Activated naive CD4-positive, alpha-beta T cell treated with anti-CD3 and anti-CD28 coated beads, Interleukin-2, amount 50 U/mL, for 16 hours (primary cell): Measurements from ENCODE around the gene GTPBP1.

Experiments used
- DNase-seq: peaks from one replicate; pipeline ENCODE4 v3.0.0-alpha.2; 2020

The GTPBP1 gene

DNA sequence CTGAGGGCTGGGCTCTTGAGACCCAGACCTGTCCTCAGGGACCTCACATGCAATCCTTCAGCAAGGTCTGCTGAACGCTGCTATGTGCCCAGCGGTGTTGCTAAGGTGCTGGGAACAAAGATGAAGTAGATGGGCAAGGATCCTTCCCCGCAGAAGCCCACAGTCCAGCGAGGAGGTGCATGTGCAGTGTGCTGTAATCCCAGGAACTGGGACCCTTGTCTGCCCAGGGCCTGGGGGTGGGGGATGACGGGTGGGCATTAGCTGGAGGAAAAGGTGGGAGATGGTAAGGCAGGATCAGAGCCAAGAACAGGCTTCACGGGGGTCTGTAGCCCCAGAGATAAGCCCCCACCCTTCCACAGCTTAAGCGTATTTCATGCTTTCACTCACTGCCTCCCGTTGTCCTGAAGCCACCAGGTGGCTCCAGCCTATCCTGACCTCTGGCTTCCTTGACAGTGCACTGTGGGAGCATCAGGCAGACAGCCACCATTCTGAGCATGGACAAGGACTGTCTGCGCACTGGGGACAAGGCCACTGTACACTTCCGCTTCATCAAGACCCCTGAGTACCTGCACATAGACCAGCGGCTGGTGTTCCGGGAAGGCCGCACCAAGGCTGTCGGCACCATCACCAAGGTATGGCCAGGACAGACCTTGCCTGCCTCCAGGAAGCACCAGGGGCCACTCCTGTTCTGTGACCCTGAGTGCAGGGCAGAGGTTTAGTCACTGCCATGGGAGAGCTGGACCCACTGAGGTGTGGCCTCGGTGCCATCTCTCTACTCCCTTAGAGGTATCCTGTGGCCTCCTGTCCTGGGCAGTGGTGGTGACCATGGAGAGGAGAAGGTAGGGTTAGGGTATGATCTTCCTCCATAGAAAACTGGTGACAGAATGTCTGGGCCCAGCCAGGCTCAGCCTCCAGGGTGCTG lies 22.0 kb downstream of the GTPBP1 start:
- DNase-seq = no peak

DNA sequence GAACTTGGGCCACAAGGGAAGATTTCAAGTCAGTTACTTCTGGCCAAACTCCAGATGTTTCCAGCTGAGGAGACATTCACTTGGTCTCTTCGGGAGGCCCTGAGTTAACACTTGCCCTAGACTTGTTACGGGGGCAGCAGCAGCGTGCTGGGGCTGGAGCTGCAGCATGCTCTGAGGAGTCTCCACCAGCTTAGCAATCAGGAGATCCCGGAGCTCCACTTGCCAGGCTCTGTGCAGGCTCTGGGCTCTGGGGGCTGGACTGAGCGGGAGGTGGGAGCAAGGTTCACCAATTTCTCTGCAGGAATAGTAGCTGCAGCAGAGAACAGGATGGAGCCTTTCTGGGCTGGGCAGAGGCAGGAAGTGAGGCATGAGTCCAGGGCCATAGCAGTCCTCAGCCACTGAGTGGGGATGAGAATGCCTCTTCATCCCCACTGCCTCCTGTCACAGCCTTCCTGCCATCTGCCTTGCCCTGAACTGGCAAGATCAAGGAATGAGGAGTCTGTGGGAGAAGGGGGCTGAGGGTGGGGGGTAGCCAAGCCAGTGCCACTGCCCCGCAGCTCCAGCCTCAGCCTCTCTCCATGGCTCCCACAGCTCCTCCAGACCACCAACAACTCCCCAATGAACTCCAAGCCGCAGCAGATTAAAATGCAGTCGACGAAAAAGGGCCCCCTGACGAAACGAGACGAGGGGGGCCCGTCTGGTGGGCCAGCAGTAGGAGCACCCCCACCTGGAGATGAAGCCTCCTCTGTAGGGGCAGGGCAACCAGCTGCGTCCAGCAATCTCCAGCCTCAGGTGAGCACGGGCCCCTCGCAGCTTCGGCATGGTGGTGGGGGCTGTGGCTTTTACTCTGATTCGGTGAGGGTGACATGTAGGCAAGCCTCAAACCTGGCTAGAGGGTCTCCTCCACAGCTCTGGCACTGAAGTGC lies 23.4 kb downstream of the GTPBP1 start:
- no peak for DNase-seq

DNA sequence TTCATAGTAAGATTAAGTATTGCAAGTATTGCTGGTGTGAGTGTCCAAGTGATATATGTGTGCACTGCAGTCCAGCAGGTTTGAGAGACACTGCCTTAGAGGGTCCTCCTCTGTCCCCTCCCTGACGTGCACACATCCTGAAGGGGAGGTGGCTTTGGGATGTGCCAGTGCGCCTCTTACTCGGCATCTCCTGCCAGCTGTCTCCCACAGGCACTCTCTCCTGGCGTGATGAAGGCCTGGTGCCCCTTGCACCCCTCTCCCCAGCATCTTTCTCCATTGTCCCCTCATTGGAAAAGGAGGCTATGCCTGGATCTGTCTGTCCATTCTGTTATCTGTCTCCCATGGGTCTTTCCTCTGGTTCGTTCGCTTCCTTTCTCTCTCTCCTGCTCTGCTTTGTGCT lies 24.2 kb downstream of the GTPBP1 start:
- DNase-seq = no peak

DNA sequence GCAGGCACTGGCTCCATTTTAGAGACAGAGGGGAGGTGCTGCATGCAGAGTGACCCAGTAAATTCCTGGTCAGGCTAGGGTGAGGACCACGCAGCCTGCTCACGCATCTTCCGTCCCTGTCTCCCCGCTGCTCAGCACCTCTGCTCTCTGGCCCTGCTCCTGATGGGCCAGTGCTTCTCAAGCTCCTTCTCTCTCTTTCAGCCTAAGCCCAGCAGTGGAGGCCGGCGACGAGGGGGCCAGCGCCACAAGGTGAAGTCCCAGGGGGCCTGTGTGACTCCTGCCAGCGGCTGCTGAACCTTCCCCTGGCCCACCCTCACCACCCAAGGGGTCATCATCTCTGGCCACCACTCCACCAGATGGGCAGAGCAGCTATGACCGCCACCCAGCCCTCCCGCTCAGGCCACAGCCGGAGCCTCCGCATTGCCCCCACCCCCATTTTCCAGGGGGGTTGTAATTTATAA lies 24.7 kb downstream of the GTPBP1 start:
- DNase-seq = no peak

DNA sequence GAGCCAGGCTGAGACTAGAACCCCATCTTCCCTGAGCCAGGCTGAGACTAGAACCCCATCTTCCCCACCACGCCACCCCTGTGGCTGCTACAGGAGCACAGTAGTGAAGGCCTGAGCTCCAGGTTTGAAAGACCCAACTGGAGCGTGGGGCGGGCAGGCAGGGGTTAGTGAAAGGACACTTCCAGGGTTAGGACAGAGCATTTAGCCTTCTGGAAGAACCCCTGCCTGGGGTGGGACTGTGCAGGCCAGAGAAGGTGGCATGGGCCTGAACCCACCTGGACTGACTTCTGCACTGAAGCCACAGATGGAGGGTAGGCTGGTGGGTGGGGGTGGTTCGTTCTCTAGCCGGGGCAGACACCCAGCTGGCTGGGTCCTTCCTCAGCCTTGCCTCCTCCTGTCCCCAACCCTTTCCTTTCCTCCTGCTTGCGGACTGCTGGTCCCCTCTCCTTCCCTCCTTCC lies 26.0 kb downstream of the GTPBP1 start:
- DNase-seq = no peak

DNA sequence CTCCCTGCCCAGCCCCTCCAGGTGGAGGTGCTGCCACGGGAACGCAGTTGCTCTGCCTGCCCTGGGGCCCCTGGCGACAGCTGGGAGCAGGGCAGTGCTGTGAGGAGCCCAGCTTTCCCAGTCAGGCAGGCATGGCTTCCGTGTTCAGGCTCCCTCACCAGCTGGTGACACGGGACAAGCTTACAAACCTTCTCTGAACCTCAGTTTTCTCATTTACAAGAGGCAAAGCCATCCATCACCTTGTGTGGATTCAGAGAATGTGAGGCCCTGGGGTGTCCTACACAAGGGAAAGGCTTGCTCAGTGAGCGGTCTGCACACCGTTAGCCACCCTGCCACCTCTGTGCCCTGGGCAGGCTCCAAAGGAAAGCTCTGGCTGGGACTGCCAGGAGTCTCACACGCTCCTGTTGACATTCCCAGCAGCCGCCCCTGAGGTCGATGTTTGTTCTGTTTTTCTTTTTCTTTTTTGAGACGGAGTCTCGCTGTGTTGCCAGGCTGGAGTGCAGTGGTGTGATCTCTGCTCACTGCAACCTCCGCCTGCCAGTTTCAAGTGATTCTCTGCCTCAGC lies 26.6 kb downstream of the GTPBP1 start:
- no peak for DNase-seq

DNA sequence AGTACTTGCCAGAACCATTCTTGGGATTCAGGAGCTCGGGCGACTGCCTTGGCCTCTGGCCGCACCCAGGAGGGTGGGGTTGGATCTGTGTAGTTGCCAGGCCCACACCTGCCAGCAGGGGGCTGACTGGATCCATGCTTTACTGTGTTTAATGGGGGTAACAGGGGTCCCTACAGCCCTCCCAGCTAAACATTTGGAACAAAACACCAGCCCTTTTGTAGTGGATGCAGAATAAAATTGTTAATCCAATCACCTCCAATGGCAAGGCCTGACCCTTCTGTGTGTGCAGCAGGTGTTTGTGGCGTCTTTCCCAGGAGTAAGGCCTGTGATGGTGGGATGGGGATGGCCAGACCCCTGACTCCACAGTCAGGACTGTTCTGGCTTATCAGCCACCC lies 27.6 kb downstream of the GTPBP1 start:
- peak; percentile 56 for DNase-seq

DNA sequence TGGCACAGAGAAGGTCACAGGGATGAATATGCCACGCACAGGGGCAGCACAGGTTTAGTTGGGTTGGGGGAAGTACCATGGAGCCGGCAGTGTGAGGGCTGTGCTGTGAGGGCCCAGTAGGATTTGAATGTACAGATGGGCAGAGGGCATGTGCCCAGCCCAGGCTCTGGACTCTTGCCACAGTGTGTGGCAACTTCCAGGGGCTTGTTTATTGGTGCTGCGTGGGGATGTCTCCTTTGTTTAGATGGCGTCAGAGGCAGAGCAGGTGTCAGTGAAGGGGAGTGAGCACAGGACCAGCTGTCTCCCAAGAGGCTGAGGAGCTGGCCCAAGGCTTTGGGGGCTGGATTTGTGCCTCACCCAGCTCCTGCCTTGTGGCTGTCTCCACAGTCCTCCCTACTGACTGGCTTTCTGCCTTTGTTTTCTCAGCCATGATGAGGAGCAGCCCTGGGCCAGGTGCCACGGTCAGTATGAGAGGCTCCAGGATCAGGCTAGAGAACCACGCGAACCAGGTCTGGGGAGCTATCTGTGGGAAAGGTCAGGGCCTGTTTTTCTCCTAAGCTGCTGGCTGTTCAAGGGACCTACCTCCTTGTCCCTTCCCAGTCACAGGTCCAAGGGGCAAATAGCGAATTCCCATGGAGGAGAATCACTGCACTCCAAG lies 28.1 kb downstream of the GTPBP1 start:
- DNase-seq = no peak

DNA sequence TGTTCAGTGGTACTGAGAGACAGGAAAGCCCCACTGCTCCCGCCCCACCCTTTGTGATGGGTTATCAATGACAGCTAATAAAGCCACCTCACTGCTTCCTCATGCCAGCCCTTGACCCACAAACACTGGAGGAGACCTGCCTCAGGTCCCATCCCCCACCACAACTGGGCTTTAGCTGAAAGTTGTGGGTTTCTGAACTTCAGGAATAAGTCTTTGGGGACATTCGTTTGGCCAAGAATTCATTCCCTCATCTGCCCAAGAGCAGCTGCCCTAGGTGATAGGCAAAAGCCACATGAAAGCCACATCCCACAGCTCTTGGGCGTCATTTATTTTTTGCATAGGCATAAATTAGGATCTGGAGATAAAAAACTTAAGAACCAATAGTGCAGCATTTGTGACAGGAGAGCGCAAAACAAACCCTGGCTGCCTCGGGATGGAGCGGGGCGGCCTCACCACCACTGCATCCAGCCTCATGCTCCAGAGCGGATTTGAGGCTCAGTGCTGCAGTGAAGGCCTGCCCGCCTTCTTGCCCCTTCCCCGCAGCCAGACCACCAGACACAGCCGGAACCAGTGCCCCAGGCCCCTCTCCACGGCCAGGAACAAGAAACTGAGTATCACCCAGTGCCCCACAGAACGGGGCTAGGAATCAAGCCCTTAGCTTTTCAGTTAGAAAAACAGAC lies 28.8 kb downstream of the GTPBP1 start:
- no peak for DNase-seq

DNA sequence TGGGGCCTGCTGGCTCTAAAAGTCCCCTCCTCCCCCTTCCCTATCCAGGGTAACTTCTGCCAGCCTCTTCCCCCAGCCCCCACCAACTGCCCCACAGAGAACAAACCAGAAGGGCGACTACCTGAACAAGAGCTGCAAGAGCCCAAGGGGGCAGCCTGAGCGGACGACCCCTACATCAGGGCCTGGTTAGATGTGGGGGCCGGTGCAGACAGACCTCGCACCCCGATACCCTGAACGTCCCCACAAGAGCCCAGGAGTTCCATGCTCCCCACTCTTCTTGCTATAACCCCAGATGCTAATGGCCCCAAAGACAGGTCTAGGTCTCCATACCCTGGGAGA lies 29.4 kb downstream of the GTPBP1 start:
- no peak for DNase-seq

DNA sequence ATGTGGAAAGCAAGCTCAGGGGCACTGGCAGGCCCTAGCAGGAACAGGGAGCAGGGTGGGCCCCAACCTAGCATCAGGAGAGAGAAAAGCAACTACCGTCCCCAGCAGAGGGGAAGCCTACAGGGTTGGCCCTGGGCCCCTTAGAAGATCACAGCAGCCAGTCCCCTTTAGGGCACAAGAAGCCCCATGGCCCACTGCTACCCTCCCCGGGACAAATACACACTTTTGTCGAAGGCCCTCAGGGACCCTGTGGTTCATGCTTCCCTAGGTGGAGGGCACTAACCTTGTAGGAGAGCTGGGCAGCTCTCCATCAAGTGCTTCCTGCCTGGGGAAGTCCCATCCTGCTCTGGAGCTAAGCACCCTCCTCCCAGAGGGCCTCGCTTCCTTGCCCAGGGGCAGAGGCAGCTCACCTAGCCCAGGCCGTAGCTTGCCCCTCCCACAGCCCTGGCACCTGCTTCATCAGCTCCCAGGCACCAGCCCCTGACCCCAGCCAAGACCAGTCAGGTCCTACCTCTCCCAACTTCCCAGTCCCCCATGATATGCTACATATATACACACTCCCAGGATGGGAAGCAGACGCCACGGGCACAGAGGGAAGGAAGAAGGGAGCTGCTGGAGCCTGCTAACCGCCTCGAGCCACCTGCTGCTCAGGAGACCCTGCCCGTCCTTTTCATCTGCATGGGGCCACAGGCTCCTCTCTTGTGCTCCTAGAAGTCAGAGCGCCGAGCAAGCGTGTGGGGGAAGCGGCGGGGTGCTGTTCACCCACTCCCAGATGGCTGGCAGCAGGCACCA lies 29.9 kb downstream of the GTPBP1 start:
- no peak for DNase-seq

DNA sequence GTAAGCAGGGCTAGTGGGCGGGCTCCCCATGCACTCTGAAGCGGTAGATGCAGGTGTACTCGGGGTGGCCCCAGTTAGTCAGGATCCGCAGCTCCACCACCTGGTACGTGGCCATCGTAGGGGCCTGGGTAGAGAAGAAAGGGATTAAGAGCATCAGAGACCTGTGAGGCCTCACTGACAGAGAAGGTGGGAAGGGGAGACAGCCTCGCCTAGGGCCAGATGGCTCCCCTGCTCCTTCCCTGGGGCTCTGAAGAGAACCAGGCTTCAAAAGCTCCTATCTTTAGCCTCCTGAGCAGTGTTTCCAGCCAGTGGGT lies 30.5 kb downstream of the GTPBP1 start:
- no peak for DNase-seq

DNA sequence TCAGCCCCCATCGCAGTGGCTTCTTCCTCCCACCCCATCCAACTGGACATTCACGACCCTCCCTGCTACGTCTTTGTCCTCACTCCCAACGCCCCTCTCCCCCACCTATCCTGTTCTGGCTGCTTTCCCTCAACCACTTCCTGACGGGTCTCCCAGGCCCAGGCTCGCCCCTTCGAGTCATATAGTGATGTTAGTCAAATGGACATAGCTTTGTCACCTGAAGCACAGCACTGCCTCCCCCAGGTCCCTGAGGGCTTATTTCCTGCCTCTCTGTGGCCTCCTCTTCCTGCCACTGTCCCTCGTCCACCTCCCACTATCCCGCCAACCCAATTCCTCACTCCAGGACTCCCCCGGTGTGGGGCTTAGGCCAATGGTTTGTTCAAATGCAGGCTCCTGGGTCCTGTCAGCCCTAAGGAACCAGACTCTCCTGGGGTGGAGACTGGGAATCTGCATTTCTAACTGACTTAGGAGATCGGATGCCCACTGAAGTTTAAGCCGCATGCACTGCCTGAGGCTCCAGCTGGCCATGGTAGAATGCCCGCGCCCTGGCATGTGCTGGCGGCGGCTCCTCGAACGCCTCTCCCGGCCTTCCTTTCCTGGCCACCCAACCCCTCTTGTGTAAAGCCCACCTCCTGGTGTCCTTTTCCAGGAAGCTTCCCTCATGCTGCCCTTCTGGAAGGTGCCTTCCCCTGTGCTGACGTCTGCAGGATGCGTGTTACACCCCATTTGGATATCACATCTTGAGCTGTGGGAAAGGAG lies 31.7 kb downstream of the GTPBP1 start:
- no peak for DNase-seq

DNA sequence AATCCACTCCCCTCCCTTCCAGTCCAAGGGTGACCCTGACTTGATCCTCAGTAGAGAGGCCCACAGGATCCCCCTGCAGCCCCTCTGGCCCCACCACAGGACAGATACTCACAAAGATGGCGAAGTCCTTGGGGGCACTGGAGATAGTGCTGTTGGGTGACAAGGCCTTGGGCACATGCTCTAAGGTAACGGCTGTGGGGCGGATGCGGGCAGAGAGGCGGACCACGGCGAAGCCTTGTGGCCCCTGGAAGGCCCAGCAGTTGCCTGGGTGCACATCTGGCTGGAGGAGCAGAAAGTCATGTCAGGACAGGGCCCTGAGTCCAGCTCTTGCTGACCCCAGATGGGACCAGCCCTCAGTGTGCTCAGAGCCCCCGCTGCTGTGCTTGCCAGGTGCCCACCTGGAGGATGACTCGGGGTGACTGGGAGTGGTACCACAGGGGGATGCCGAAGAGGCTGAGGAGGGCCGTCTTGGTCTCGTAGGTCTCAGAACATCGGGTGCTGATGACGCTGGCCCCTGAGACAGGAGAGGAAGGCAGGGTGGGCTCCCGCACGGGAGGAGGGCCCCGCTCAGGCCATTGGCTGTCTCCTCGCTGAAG lies 32.8 kb downstream of the GTPBP1 start:
- no peak for DNase-seq

DNA sequence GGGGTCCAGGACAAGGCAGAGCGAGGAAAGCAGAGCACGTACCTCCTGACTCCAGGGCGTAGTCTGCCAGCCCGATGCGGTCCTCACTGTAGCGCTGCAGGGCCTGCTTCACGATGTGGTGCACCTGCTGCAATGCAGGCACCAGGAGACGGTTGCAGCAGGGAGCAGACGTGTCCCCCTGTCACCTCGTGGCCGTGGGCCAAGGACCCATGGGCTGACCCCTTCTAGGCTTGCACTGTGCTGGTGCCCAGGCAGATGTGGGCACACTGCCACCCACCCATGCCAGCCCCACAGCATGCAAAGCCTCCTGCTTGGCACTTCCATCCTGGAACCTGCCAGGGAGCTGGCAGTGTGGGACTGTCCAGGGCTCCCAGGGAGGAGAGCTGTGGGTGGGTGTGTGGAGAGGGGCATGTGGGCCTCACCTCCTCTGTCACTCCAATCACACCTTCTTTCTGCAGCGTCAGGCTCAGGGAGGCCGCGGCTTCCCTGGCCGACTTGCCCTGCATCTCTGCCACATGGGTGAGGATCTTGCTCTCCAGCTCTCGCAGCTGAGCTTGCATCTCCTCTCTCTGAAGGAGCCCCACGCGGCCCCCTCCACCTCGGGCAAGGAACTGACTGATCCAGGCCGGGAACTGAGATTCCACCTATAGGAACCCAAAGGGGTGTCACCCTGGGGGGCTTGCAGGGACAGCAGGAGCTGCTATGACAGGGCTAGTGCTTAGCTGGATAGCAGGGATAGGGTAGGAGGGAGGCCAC lies 33.7 kb downstream of the GTPBP1 start:
- no peak for DNase-seq

DNA sequence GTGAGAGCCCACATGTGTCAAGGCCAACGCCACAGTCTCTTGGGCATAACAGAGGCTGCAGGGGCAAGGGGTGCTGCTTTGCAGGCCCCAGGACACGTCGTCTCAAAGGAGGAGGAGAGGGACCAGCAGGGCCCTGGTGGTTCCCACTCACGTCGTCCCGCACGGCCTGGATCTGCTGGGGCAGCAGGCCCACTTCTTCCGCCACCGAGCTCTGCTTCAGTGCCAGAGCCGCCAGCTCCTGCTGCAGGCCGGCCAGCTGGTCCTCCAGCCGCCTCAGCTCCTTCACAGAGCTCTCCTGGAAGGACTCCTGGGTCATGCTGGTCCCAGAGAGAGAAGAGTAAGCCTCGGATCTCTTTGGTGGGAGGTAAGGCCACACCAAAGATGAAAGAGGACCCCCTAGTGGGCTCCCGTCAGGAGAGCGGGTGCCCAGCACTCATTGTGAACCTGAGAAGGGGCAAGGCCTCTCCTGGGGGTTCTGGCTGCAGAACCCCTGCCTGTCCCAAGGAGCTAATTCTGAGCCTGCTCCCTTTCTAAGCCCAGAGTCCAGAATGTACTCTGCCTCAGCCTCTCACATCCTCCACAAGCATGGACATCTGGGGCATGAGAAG lies 34.5 kb downstream of the GTPBP1 start:
- DNase-seq = no peak

DNA sequence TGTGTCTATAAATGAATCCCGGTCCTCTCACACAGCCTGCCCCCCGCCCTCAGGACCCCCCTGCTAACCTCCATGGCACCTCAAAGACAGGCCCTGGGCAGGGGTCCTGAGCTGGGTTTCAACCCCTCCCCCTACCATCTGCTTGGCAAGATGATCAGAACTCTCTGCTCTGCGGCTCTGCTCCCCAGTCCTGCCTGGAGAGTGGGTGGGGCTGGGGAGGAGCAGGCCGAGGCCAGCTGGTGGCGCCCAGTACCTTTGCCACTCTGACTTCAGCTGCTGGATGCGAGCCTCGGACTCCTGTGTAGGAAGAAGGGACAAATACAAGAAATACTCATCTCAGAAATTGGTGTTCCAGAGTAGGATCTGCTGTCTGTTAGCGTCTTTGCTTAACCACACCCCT lies 35.0 kb downstream of the GTPBP1 start:
- DNase-seq = no peak

DNA sequence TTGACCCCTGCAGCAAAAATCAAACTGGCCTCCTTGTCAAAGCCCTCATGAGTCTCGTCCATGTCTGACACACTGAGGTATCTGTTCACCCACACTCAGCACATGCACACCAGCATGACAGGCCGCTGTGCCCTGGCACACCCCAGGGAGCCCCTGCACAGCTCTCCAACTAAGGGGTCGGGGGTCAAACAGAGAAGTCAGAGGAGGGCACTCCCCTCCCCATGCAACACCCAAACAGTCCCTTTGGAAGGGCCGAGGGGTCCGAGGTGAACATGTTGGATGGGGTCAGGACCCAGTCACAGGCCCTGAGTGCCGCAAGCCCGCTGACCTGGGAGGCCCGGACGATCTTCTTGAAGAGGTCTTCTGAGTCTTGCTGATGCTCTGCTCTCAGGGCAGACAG lies 35.4 kb downstream of the GTPBP1 start:
- DNase-seq = no peak

DNA sequence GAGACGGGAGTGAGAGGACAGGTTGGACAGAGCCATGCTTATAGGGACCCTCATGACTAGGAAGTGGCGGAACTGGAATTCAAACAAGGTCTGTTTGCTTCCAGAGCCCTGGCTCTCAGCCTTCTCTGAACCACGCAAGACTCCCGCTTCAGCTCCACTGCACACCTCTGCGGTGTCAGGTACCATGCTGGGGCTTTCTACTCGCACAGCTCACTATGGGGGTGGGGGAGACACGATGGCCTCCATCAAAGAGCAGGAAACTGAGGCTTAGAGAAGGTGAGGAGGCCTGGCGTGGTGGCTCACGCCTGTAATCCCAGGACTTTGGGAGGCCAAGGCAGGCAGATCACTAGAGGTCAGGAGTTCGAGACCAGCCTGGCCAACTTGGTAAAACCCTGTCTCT lies 35.8 kb downstream of the GTPBP1 start:
- no peak for DNase-seq
